NT2/D1 (cell line): Measurements from ENCODE around the gene LSM12.

Source experiments
- DNase-seq: peaks from one replicate; pipeline ENCODE4 v3.0.0-alpha.2; 2011; ENCODE audit warnings: low read depth, low spot score
- H3K27me3 ChIP-seq: 2 replicates; pipeline ENCODE4 v1.6.0; 2011; ENCODE audit warnings: mild to moderate bottlenecking; ENCODE audit not compliant: insufficient read length, insufficient read depth
- H3K36me3 ChIP-seq: 2 replicates; pipeline ENCODE4 v1.6.1; 2011; ENCODE audit warnings: mild to moderate bottlenecking, low read length, mixed read lengths; ENCODE audit not compliant: insufficient read depth, insufficient read length
- H3K4me1 ChIP-seq: 2 replicates; pipeline ENCODE4 v1.5.1; 2011; ENCODE audit not compliant: insufficient read depth, insufficient read length
- H3K4me3 ChIP-seq: 2 replicates; pipeline ENCODE4 v1.5.1; 2011; ENCODE audit warnings: low read depth; ENCODE audit not compliant: insufficient read length
- H3K9ac ChIP-seq: 2 replicates; pipeline ENCODE4 v1.6.0; 2011; ENCODE audit warnings: low read depth; ENCODE audit not compliant: insufficient read length
- H3K9me3 ChIP-seq: 2 replicates; pipeline ENCODE4 v1.5.1; 2011; ENCODE audit warnings: mild to moderate bottlenecking, low read length; ENCODE audit not compliant: insufficient read depth
- SUZ12 ChIP-seq: IDR thresholded peaks from 2 replicates; pipeline ENCODE4 v1.6.1; 2011; ENCODE audit not compliant: insufficient read length, insufficient read depth; ENCODE audit errors: extremely low read depth
- YY1 ChIP-seq: IDR thresholded peaks from 2 replicates; pipeline ENCODE4 v1.6.1; 2011; ENCODE audit not compliant: insufficient read length, insufficient read depth
- ZNF274 ChIP-seq: IDR thresholded peaks from 2 replicates; pipeline ENCODE4 v1.6.1; 2011; ENCODE audit warnings: mild to moderate bottlenecking, low read depth, low read length

The LSM12 gene

GRCh38 chr17:44066204-44066930 is at the start of gene LSM12:
TSS of gene LSM12 (minus strand) at chr17:44066671. CDS start at chr17:44066587, 84 bp downstream.
- no peaks in the 10 kb centered on the region for H3K9me3 ChIP-seq
- DNase-seq = no peak
- peaks cover 4% of the 10 kb centered on the region for H3K4me1 ChIP-seq
- H3K9ac ChIP-seq = peak within 1 kb of the TSS; percentile 92
- TF ChIP-seq SUZ12 (no peak), ZNF274 (no peak), YY1 (peak; percentile 70)
- H3K36me3 ChIP-seq = peaks cover 34% of the 10 kb centered on the region
- H3K4me3 ChIP-seq = peak within 1 kb of the TSS; percentile 82
- no peaks in the 10 kb centered on the region for H3K27me3 ChIP-seq

DNA sequence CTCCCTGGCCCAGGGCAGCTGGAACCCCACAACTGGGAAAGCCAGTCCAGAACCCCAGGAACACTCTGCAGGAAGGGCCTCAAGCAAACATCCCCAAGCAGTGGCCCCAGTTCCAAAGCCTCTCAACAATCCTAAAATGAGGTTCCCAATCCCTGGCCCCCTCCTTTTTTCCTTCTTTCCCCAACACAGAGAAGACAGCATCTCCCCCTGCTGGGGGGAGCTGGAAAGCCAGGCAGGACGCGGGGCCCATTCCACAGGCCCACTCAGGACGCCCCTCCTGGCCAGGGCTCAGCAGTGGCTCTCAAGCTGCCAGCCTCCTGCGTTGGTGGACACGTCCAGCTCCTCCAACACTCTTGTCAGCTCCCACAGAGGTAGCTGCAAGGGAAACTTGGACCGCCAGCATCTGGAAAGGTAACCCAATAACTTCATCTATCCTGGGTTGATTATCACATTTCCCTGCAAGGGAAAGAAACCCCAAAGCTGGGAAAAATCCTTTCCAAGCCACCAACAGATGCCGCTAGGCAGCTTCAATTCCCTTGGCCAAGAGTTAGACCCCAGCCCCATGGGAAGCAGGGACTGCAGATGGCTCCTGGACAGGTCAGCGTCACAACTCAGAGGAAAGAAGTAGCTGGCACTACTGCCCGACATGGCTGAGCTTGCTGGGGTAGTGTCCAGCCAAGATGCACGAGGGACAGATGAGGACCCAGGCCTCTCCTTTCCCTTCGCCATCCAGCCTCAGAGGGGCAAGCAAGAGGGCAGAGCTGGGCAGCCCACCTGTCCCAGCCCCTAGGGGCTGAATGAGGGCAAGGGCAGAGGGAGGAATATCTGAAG is 49.3 kb upstream of the LSM12 start:
- H3K4me1 ChIP-seq = peaks cover 33% of the 10 kb centered on the region

GRCh38 chr17:44113868-44114840 is 47.7 kb upstream of the LSM12 start:
- no peak overlapping the region for H3K9ac ChIP-seq
- H3K9me3 ChIP-seq = no peaks in the 10 kb centered on the region
- no peak overlapping the region for H3K4me3 ChIP-seq
- H3K27me3 ChIP-seq = peaks cover 12% of the 10 kb centered on the region
- TF ChIP-seq YY1 = no peak
- no peak for TF ChIP-seq ZNF274
- no peak for TF ChIP-seq SUZ12
- peaks cover 30% of the 10 kb centered on the region for H3K36me3 ChIP-seq
- H3K4me1 ChIP-seq = peaks cover 41% of the 10 kb centered on the region
- DNase-seq = no peak

More for the DNA sequence above, 49.3 kb upstream of the LSM12 start:
- Histone ChIP-seq H3K9ac (peak overlapping the region; percentile 57), H3K27me3 (peaks cover under 1% of the 10 kb centered on the region), H3K9me3 (no peaks in the 10 kb centered on the region), H3K36me3 (peaks cover 24% of the 10 kb centered on the region), H3K4me3 (no peak overlapping the region)
- DNase-seq = no peak
- TF ChIP-seq ZNF274 (no peak), SUZ12 (no peak), YY1 (no peak)

- TF ChIP-seq YY1 = no peak
- no peak for TF ChIP-seq ZNF274
- no peak for TF ChIP-seq SUZ12
- Histone ChIP-seq H3K4me3 (no peak overlapping the region), H3K27me3 (peaks cover 13% of the 10 kb centered on the region), H3K4me1 (peaks cover 40% of the 10 kb centered on the region), H3K9me3 (no peaks in the 10 kb centered on the region), H3K9ac (no peak overlapping the region), H3K36me3 (peaks cover 30% of the 10 kb centered on the region)
- DNase-seq = no peak
Measured at GRCh38 chr17:44113382-44113781, 46.9 kb upstream of the LSM12 start.

DNA sequence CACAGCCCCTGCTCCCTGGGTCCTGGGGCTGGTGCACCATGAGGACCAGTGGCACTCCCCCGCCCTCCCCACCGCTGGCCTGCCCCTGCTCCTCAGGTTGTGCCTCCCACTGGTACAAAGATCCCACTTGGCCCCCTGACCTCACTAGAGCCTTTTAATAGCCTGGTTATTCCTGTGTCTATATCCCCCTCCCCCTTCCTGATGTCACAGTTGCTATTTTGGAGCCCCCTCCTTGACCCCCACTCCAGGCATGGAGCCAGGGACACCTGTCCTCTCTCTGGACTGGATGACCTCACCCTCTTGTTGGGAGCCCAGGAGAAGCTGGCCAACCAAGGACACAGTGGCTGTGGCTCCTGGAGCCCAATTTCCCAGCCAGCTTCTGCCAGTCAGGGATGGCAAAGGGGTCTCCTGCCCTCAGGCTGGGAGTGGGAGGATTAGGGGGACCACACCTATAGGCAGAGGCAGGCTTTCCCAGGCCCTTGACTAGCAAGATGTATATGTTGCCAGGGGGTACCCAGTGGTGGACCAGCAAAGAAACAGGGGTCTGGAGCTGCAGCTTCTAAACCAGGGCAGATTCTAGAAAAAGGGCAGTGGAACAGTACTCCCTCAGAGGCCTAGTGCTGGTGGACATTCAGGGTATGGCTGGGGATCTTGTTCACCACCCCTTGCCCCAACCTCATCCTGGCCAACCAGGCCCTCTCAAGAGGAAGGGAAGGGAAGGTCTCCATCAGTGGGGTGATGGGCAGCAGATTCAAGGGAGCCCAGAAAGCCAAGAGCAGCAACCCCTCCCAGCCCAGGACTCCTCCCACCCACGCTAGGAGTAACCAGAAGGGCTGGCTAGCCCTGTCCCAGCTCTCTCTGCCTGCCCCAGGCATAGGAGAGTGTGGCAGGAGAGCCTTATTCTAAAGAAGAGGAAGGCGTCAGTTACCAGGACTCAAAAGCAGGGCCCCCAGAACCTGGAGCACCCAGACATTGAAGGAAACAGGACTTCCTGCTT is 46.1 kb upstream of the LSM12 start:
- no peak for DNase-seq
- peaks cover 30% of the 10 kb centered on the region for H3K36me3 ChIP-seq
- peaks cover 18% of the 10 kb centered on the region for H3K27me3 ChIP-seq
- TF ChIP-seq YY1 = no peak
- TF ChIP-seq SUZ12 = no peak
- TF ChIP-seq ZNF274 = no peak
- H3K9ac ChIP-seq = no peak overlapping the region
- H3K4me1 ChIP-seq = peaks cover 45% of the 10 kb centered on the region
- H3K9me3 ChIP-seq = no peaks in the 10 kb centered on the region
- no peak overlapping the region for H3K4me3 ChIP-seq

DNA sequence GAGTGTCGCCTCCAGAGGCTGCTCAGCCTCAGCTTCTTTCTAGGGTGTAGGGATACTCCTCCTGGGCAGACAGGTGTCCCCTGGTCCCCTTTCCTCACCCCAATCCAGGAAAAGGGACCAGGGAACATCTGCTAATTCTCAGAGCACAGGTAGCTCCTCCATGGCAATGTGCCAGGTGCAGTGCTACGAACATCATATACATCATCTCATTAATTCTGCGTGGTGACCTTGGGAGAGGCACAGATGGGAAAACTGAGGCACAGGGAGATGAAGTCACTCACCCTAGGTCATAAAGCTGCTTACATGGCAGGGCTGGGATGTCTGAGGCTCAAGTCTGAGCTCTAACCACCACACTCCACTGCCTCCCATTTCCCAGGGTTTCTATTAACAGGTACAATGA is 45.3 kb upstream of the LSM12 start:
- peaks cover 26% of the 10 kb centered on the region for H3K36me3 ChIP-seq
- peaks cover 18% of the 10 kb centered on the region for H3K27me3 ChIP-seq
- DNase-seq = no peak
- no peak for TF ChIP-seq ZNF274
- no peak for TF ChIP-seq YY1
- TF ChIP-seq SUZ12 = no peak
- peaks cover 45% of the 10 kb centered on the region for H3K4me1 ChIP-seq
- H3K9me3 ChIP-seq = no peaks in the 10 kb centered on the region
- no peak overlapping the region for H3K4me3 ChIP-seq
- H3K9ac ChIP-seq = peak overlapping the region; percentile 79
